Esophagus (tissue), 2 donors: Measurements from ENCODE around the gene PTPN18. TPM values are rescaled to one million over a fixed set of nuclear protein-coding genes. Genes with fewer than 3 reads are reported as not detected.
"Not testable (repeated sequence)": the region's sequence is repeated elsewhere in the genome, so short reads cannot be mapped to it uniquely, and the experiment has no call there.

Experiments
- H3K27ac ChIP-seq, 2 donors: one replicate each; pipeline ENCODE4 v1.5.1; 2013; ENCODE audit warnings: low read depth in 2 of 2, mild to moderate bottlenecking in 2 of 2, inconsistent platforms in 1 of 2, low read length in 1 of 2, moderate library complexity in 1 of 2
- H3K27me3 ChIP-seq, 2 donors: one replicate each; pipeline ENCODE4 v1.6.1; 2013; ENCODE audit warnings: low read length in 2 of 2, control low read depth in 1 of 2, mild to moderate bottlenecking in 1 of 2; ENCODE audit not compliant: insufficient read depth in 2 of 2, control insufficient read depth in 1 of 2
- H3K36me3 ChIP-seq, 2 donors: one replicate each; pipeline ENCODE4 v1.6.1; 2013; ENCODE audit warnings: low read length in 1 of 2; ENCODE audit not compliant: control insufficient read depth in 2 of 2, insufficient read depth in 2 of 2
- H3K4me1 ChIP-seq, 2 donors: one replicate each; pipeline ENCODE4 v1.6.1; 2013; ENCODE audit warnings: low read length in 1 of 2; ENCODE audit not compliant: control insufficient read depth in 2 of 2, insufficient read depth in 2 of 2
- H3K4me3 ChIP-seq, 2 donors: one replicate each; pipeline ENCODE4 v1.5.1; 2013; ENCODE audit warnings: low read length in 2 of 2, mild to moderate bottlenecking in 2 of 2, low read depth in 1 of 2, moderate library complexity in 1 of 2
- H3K9me3 ChIP-seq, 2 donors: one replicate each; pipeline ENCODE4 v1.6.1; 2013; ENCODE audit warnings: mild to moderate bottlenecking in 2 of 2, low read depth in 1 of 2, low read length in 1 of 2, moderate library complexity in 1 of 2; ENCODE audit not compliant: control insufficient read depth in 2 of 2, insufficient read depth in 1 of 2
- WGBS, 2 donors: extraction: QIAGEN DNeasy Blood & Tissue Kit; methylation state at CpG; one replicate each; pipeline ENCODE4 v1.1.7; 2013; 5-methylcytosine and 5-hydroxymethylcytosine counted together
- polyA plus RNA-seq, 2 donors: library from polyadenylated mRNA; stranded (reverse); fragments of 200-250 nt; gene quantifications; one replicate each; pipeline ENCODE4 v1.2.3, GENCODE V29; 2013
- donor health status: healthy with polysubstance abuse.
- donor health status: Bipolar disorder and iron deficiency.

The PTPN18 gene
- polyA plus RNA-seq, 2 donors = 20.5 to 32.5 TPM

DNA sequence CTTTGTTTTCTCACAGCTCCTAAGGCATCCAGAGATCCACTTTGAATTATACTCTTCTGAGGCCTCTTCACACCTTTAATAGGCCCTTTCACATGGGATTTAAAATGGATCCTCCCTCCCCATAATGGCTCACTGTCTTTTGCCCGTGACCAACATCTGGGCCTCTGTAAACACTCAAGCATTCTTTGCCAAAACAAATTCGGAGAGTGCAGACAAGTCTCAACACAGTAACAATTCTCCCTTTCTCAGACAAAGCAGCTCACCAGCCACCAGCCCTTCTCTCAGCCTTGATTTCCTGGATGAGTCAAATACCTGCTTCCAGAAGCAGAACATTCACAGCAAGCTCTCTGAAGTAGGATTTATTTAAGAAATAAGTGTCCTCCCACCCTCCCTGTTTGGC, 27.1 kb upstream of the PTPN18 start:
- Histone ChIP-seq H3K27me3 (peaks cover 0 to 4% of the 10 kb centered on the region in 2 donors), H3K9me3 (no peaks in the 10 kb centered on the region), H3K4me3 (no peak overlapping the region), H3K36me3 (no peaks in the 10 kb centered on the region), H3K27ac (no peak overlapping the region), H3K4me1 (peaks cover 2 to 7% of the 10 kb centered on the region in 2 donors)
- WGBS, 2 donors = 17 to 27% methylated on average over 2 of the region's 2 CpGs

DNA sequence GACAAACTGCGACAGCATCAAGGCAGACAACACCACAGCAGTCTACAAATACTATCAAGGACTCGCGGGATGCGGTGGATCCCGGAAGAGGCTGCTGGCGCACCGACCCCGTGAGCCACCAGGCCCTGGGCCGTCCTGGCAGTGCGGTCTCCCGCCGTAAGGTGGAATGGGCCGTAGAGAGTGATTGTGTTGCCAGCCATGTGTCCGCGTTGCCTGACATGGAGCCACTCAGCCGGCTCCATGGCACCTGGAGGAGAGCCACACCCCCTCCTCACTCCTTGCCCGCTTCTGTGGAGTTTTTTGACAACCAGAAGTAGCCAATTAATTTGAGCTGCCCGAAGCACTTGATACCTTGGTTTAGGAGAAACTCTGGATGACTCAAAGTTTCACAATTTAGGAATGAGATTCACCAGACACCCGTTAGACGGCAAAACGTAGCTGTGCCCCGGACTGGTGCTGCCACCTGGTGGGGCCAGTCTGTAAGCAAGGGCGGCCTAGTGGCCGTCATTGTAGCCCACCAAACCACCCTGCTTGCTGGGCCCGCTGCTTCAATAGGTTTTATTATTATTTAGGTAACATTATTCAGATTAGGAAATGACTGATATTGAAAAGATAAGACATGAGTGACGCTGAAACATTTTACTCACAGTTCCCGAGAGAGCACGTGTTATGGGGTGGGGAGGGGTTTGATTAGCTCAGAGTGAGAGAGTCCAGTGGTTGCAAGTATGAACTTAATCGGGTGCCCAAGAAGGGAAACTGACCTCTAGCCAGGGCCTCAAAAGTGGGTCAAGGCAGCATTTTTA, 23.4 kb upstream of the PTPN18 start:
- peaks cover 0 to 4% of the 10 kb centered on the region in 2 donors for H3K27me3 ChIP-seq
- peaks cover 4 to 7% of the 10 kb centered on the region in 2 donors for H3K4me1 ChIP-seq
- WGBS, 2 donors = 19 to 22% methylated on average over 29 of the region's 29 CpGs
- no peaks in the 10 kb centered on the region for H3K36me3 ChIP-seq
- H3K4me3 ChIP-seq = no peak overlapping the region
- H3K27ac ChIP-seq = no peak overlapping the region
- H3K9me3 ChIP-seq = no peaks in the 10 kb centered on the region

- WGBS, 2 donors = 72 to 82% methylated on average over 8 of the region's 8 CpGs
These were observed 22.6 kb upstream of the PTPN18 start for GRCh38 chr2:130333253-130333652.

DNA sequence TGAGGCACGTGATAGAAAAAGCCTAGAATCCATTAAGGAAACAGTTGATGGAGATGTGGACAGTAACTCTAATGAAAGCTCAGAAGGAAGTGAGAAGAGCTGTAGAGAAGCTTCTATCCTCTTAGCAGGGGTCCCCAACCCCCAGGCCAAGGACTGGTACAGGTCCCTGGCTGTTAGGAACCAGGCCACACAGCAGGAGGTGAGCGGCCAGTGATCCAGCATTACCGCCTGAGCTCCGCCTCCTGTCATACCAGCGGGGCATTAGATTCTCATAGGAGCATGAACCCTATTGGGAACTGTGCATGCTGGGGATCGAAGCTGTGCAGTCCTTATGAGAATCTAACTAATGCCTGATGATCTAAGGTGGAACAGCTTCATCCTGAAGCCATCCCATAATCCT, 21.8 kb upstream of the PTPN18 start:
- Histone ChIP-seq H3K27me3 (peaks cover 0 to 4% of the 10 kb centered on the region in 2 donors), H3K4me1 (peaks cover 3 to 4% of the 10 kb centered on the region in 2 donors), H3K36me3 (peaks cover 0 to 6% of the 10 kb centered on the region in 2 donors), H3K4me3 (no peak overlapping the region), H3K27ac (no peak overlapping the region), H3K9me3 (no peaks in the 10 kb centered on the region)
- 71 to 74% methylated on average over 6 of the region's 6 CpGs for WGBS, 2 donors

More at GRCh38 chr2:130333253-130333652, 22.6 kb upstream of the PTPN18 start:
- not testable (repeated sequence) for H3K27me3 ChIP-seq, H3K27ac ChIP-seq, H3K9me3 ChIP-seq, H3K4me1 ChIP-seq, H3K36me3 ChIP-seq, H3K4me3 ChIP-seq

DNA sequence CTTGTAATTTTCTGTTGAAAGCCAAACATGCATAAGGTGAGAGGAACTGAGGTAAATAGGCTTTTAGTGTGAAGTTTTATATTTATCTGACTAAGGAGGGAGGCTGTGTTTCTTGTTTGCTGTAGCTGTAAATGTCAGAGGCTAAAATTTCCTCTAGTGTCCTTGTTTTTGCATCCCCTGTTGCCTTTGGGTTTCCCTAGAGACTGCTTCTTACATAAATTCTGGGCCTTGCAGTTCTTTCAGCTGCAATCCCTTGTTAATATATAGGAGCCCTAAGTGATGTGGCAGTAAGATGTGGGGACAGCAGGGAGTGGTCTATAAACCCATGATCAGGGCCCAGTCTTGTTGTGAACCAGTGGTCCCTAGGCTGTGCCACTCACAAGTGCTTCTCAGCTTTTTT, 20.6 kb upstream of the PTPN18 start:
- no peak overlapping the region for H3K27ac ChIP-seq
- no peaks in the 10 kb centered on the region for H3K9me3 ChIP-seq
- peaks cover 3 to 4% of the 10 kb centered on the region in 2 donors for H3K4me1 ChIP-seq
- H3K27me3 ChIP-seq = peaks cover 0 to 4% of the 10 kb centered on the region in 2 donors
- H3K36me3 ChIP-seq = peaks cover 0 to 6% of the 10 kb centered on the region in 2 donors
- no peak overlapping the region for H3K4me3 ChIP-seq

- no peak overlapping the region for H3K4me3 ChIP-seq
- peaks cover 0 to 6% of the 10 kb centered on the region in 2 donors for H3K36me3 ChIP-seq
- 77 to 82% methylated on average over 13 of the region's 13 CpGs for WGBS, 2 donors
- no peak overlapping the region for H3K27ac ChIP-seq
- no peaks in the 10 kb centered on the region for H3K9me3 ChIP-seq
- peaks cover 3 to 8% of the 10 kb centered on the region in 2 donors for H3K4me1 ChIP-seq
- H3K27me3 ChIP-seq = peaks cover 0 to 1% of the 10 kb centered on the region in 2 donors
These were observed 19.5 kb upstream of the PTPN18 start for GRCh38 chr2:130336150-130336876.

DNA sequence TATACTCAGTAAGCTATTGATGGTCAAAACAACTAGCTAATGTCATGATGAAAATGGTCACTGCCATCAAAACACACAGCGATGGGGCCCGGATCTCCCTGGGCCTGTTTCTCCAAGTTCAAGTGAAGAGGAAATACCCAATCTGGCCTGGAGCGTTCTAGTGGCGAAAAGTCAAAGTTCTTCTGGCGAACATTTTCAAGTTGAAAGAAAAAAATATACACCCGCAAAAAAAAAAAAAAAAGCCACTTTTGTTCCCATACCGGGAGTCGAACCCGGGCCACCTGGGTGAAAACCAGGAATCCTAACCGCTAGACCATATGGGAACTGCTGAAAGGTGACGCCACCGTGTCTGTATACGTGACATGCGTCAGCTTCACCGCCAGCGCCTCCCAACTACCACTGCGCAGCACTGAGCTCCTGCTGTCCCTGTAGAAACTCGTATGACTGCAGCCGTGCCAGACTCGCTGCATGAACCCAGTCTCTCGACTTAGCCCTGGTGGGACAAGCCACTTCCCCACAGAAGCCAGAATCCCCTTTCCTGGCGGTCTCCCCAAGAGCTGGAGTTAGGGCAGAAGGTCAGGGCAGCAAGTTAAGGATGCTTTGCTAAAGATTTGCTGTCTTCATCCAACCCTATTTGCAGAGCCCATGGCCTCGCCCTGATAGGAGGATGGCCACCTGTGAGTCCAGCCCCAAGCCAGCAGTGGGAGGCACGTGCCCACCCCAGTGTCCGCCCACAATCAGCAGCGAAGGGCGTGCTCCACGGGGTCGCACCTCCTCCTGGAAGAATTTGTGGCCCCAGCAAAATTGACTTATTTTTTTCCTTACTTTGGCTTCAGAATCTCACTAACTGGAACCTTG, 18.8 kb upstream of the PTPN18 start:
- Histone ChIP-seq H3K36me3 (peaks cover 0 to 6% of the 10 kb centered on the region in 2 donors), H3K9me3 (no peaks in the 10 kb centered on the region), H3K27ac (peak overlapping the region; percentile 14 to 17), H3K27me3 (no peaks in the 10 kb centered on the region), H3K4me3 (no peak overlapping the region), H3K4me1 (peaks cover 2 to 8% of the 10 kb centered on the region in 2 donors)
- WGBS, 2 donors = 17 to 26% methylated on average over 29 of the region's 29 CpGs

- 62 to 66% methylated on average over 8 of the region's 8 CpGs for WGBS, 2 donors
- peaks cover 0 to 6% of the 10 kb centered on the region in 2 donors for H3K36me3 ChIP-seq
- no peak overlapping the region for H3K4me3 ChIP-seq
- H3K4me1 ChIP-seq = peaks cover 0 to 5% of the 10 kb centered on the region in 2 donors
- H3K27me3 ChIP-seq = no peaks in the 10 kb centered on the region
- H3K27ac ChIP-seq = no peak overlapping the region
- H3K9me3 ChIP-seq = no peaks in the 10 kb centered on the region
These were observed 18.0 kb upstream of the PTPN18 start for GRCh38 chr2:130337735-130338325.

DNA sequence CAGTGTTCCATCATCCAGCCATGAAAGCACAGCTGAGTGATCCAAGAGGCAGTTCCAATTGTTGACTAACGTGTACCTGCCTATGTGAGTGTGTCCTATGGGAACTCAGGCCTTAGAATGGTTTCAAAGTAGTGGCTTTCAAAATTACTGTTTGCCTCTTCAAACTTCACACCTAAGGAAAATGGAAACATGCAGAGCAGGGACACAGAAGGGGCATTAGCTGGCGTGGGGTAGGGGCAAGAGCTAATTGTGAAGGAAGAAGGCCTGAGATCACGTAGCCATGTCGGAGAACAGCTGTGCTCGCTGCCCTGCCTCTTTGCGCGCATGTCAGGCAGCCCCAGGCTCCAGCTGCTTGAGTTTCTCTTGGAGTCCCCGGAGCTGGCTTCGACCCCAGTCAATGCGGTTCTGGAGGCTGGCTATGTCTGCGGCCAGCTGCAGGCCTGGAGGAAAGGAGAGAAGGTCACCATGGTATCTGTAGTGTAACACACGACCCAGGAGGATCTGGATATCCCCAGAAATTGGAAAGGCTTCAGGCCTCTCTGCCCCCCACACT, 17.0 kb upstream of the PTPN18 start:
- WGBS, 2 donors = 93 to 94% methylated on average over 12 of the region's 12 CpGs
- peaks cover 3 to 5% of the 10 kb centered on the region in 2 donors for H3K4me1 ChIP-seq
- no peaks in the 10 kb centered on the region for H3K9me3 ChIP-seq
- H3K27me3 ChIP-seq = no peaks in the 10 kb centered on the region
- H3K36me3 ChIP-seq = peaks cover 0 to 6% of the 10 kb centered on the region in 2 donors
- H3K4me3 ChIP-seq = no peak overlapping the region
- H3K27ac ChIP-seq = no peak overlapping the region
